Right atrium auricular region (tissue), 2 donors: ENCODE results near the gene CNTNAP1. TPM values are rescaled to one million over a fixed set of nuclear protein-coding genes. Genes with fewer than 3 reads are reported as not detected.

Experiments used
- DNase-seq: peaks from one replicate; pipeline ENCODE4 v3.0.0-alpha.2; 2019; ENCODE audit warnings: low spot score
- H3K27ac ChIP-seq, 2 donors: fragments of 200-600 bp; sonication (generic); 1 replicate in 1 of 2; 2 replicates in 1 of 2; pipeline ENCODE4 v1.5.1; 2016 to 2019
- H3K27me3 ChIP-seq, 2 donors: fragments of 200-600 bp; sonication (generic); one replicate each; pipeline versions ENCODE4 v1.5.1 to v1.6.0; 2017 to 2019
- H3K36me3 ChIP-seq: fragments of 200-600 bp; sonication (generic); one replicate; pipeline ENCODE4 v1.5.1; 2016
- H3K4me1 ChIP-seq, 2 donors: fragments of 200-600 bp; sonication (generic); one replicate each; pipeline versions ENCODE4 v1.5.1 to v1.6.0; 2017 to 2019
- H3K4me3 ChIP-seq, 2 donors: fragments of 200-600 bp; sonication (generic); 1 replicate in 1 of 2; 2 replicates in 1 of 2; pipeline ENCODE4 v1.5.1; 2017 to 2019; ENCODE audit warnings: mild to moderate bottlenecking in 1 of 2, moderate library complexity in 1 of 2
- H3K9me3 ChIP-seq, 2 donors: fragments of 200-600 bp; sonication (generic); one replicate each; pipeline ENCODE4 v1.5.1; 2019
- CTCF ChIP-seq, 2 donors: fragments of 200-600 bp; sonication (generic); IDR thresholded peaks; one replicate each; pipeline ENCODE4 v1.5.1; 2019; ENCODE audit warnings: antibody characterized with exemption in 2 of 2
- total RNA-seq, 2 donors: library from RNA; depleted of rRNA; stranded (reverse); fragments of >200 nt; gene quantifications; one replicate each; pipeline ENCODE4 v1.1.0, GENCODE V29; 2016

CNTNAP1 gene
- total RNA-seq, 2 donors from 2014 or later = 0.96 to 2.0 TPM

GRCh38 chr17:42677012-42677857, 5.1 kb upstream of the CNTNAP1 start:
- H3K27ac ChIP-seq = peak overlapping the region; percentile 95 to 99
- no peaks in the 10 kb centered on the region for H3K9me3 ChIP-seq
- TF ChIP-seq CTCF (IDR thresholded peaks at IDR 0.05) = no peak
- H3K4me1 ChIP-seq = peaks cover 0 to 76% of the 10 kb centered on the region in 2 donors
- H3K27me3 ChIP-seq = no peaks in the 10 kb centered on the region
- peak; percentile 100 for DNase-seq
- H3K4me3 ChIP-seq = peak overlapping the region; percentile 63 to 87
- peaks cover 12% of the 10 kb centered on the region for H3K36me3 ChIP-seq

- Histone ChIP-seq H3K4me3 (peak overlapping the region; percentile 62 to 66), H3K36me3 (peaks cover 3% of the 10 kb centered on the region), H3K27ac (peak overlapping the region; percentile 95 to 99), H3K4me1 (peaks cover 0 to 84% of the 10 kb centered on the region in 2 donors), H3K9me3 (no peaks in the 10 kb centered on the region), H3K27me3 (no peaks in the 10 kb centered on the region)
- TF ChIP-seq CTCF (IDR thresholded peaks at IDR 0.05) = no peak
- DNase-seq = peak; percentile 91
Measured at GRCh38 chr17:42677921-42678781, 4.2 kb upstream of the CNTNAP1 start.

- Histone ChIP-seq H3K9me3 (no peaks in the 10 kb centered on the region), H3K4me1 (peaks cover 0 to 84% of the 10 kb centered on the region in 2 donors), H3K4me3 (peak overlapping the region; percentile 32 to 66), H3K36me3 (no peaks in the 10 kb centered on the region), H3K27me3 (no peaks in the 10 kb centered on the region), H3K27ac (peak overlapping the region; percentile 95 to 99)
- TF ChIP-seq CTCF (IDR thresholded peaks at IDR 0.05) = no peak
- DNase-seq = peak; percentile 68
Measured at GRCh38 chr17:42678951-42679491, 3.3 kb upstream of the CNTNAP1 start.

GRCh38 chr17:42679492-42680330, 2.6 kb upstream of the CNTNAP1 start:
- Histone ChIP-seq H3K4me3 (peak overlapping the region; percentile 32 to 66), H3K27ac (peak overlapping the region; percentile 95 to 99), H3K27me3 (no peaks in the 10 kb centered on the region), H3K4me1 (peaks cover 0 to 80% of the 10 kb centered on the region in 2 donors), H3K9me3 (no peaks in the 10 kb centered on the region), H3K36me3 (no peaks in the 10 kb centered on the region)
- peak; percentile 75 to 95 for TF ChIP-seq CTCF (IDR thresholded peaks at IDR 0.05)
- DNase-seq = peak; percentile 73

GRCh38 chr17:42680331-42680808, 2.0 kb upstream of the CNTNAP1 start:
- H3K27ac ChIP-seq = peak overlapping the region; percentile 95 to 99
- no peak for DNase-seq
- no peak for TF ChIP-seq CTCF (IDR thresholded peaks at IDR 0.05)
- H3K36me3 ChIP-seq = no peaks in the 10 kb centered on the region
- peaks cover 0 to 73% of the 10 kb centered on the region in 2 donors for H3K4me1 ChIP-seq
- H3K27me3 ChIP-seq = no peaks in the 10 kb centered on the region
- H3K4me3 ChIP-seq = peak overlapping the region; percentile 32 to 66
- H3K9me3 ChIP-seq = no peaks in the 10 kb centered on the region
